MM.1S (cell line): ENCODE data around the gene KTN1.

Experiments used
- CTCF ChIP-seq: fragments of 300-600 bp; sonication (generic); IDR thresholded peaks from 2 replicates; pipeline ENCODE4 v1.5.1; 2016; ENCODE audit warnings: antibody characterized with exemption, low read length, mixed read lengths
- EZH2 ChIP-seq: fragments of 300-600 bp; sonication (generic); optimal IDR thresholded peaks from 2 replicates; pipeline ENCODE3; 2017; ENCODE audit warnings: low read depth, mild to moderate bottlenecking, antibody characterized with exemption, low read length, mixed read lengths
- EZH2phosphoT487 ChIP-seq: fragments of 300-600 bp; sonication (generic); IDR thresholded peaks from 2 replicates; pipeline ENCODE4 v1.6.1; 2018; ENCODE audit warnings: antibody characterized with exemption, low read length

- TF ChIP-seq CTCF (no peak), EZH2 (no peak), EZH2phosphoT487 (no peak)
Measured at GRCh38 chr14:55625481-55625880, 45.5 kb downstream of the KTN1 start.
